H54 (cell line): ENCODE results near the gene VPS41.
A peak's percentile ranks its signal among the peaks of the same experiment; 100 is the strongest.

ENCODE experiments used
- DNase-seq: peaks from one replicate; pipeline ENCODE4 v3.0.0; 2011; ENCODE audit warnings: low spot score, mixed read lengths; ENCODE audit not compliant: insufficient read length
- FAIRE-seq: peaks from 3 replicates; lab custom pipeline; 2011; peaks lifted over from hg19 to GRCh38; lab: Jason Lieb, UNC
- POLR2A ChIP-seq: IDR thresholded peaks from 2 replicates; pipeline ENCODE4 v1.6.1; 2011; ENCODE audit warnings: low read depth, mild to moderate bottlenecking, low read length

VPS41 gene

GRCh38 chr7:38796626-38797501 lies 112.1 kb downstream of the VPS41 start:
- TF ChIP-seq POLR2A: no peak
- FAIRE-seq (peak; percentile 96), DNase-seq (peak; percentile 23)

GRCh38 chr7:38795593-38795992 lies 113.4 kb downstream of the VPS41 start:
- DNase-seq (no peak), FAIRE-seq (no peak)
- no peak for TF ChIP-seq POLR2A

- no peak for TF ChIP-seq POLR2A
- DNase-seq (no peak), FAIRE-seq (no peak)
Observed at GRCh38 chr7:38781991-38782390, 127.0 kb downstream of the VPS41 start.

GRCh38 chr7:38777609-38778008 lies 131.4 kb downstream of the VPS41 start:
- FAIRE-seq: no peak
- TF ChIP-seq POLR2A: no peak
- no peak for DNase-seq

- FAIRE-seq (no peak), DNase-seq (no peak)
- no peak for TF ChIP-seq POLR2A
Observed at GRCh38 chr7:38775506-38776175, 133.3 kb downstream of the VPS41 start.

GRCh38 chr7:38773430-38773829 lies 135.6 kb downstream of the VPS41 start:
- no peak for DNase-seq
- no peak for TF ChIP-seq POLR2A
- FAIRE-seq: no peak

- FAIRE-seq (no peak), DNase-seq (no peak)
- TF ChIP-seq POLR2A: no peak
Observed at GRCh38 chr7:38760226-38760625, 148.8 kb downstream of the VPS41 start.

- DNase-seq (no peak), FAIRE-seq (no peak)
- TF ChIP-seq POLR2A: no peak
Observed at GRCh38 chr7:38759028-38759427, 150.0 kb downstream of the VPS41 start.

- DNase-seq: no peak
- TF ChIP-seq POLR2A: no peak
- no peak for FAIRE-seq
Observed at GRCh38 chr7:38757931-38758330, 151.1 kb downstream of the VPS41 start.

- FAIRE-seq: no peak
- no peak for DNase-seq
Observed at GRCh38 chr7:38756521-38756920, 152.5 kb downstream of the VPS41 start.

GRCh38 chr7:38753347-38753746 lies 155.6 kb downstream of the VPS41 start:
- DNase-seq (no peak), FAIRE-seq (no peak)
- TF ChIP-seq POLR2A: no peak

More at GRCh38 chr7:38756521-38756920, 152.5 kb downstream of the VPS41 start:
- no peak for TF ChIP-seq POLR2A

GRCh38 chr7:38751416-38751815 lies 157.6 kb downstream of the VPS41 start:
- DNase-seq (no peak), FAIRE-seq (no peak)
- TF ChIP-seq POLR2A: no peak

- TF ChIP-seq POLR2A: no peak
- FAIRE-seq: no peak
- DNase-seq: no peak
Observed at GRCh38 chr7:38748056-38748610, 160.9 kb downstream of the VPS41 start.

- TF ChIP-seq POLR2A: no peak
- FAIRE-seq (no peak), DNase-seq (no peak)
Observed at GRCh38 chr7:38746438-38746837, 162.6 kb downstream of the VPS41 start.

- peak; percentile 32 for DNase-seq
Observed at GRCh38 chr7:38744746-38745145, 164.2 kb downstream of the VPS41 start.

More at GRCh38 chr7:38744746-38745145, 164.2 kb downstream of the VPS41 start:
- FAIRE-seq: peak; percentile 89
- no peak for TF ChIP-seq POLR2A
